Activated T-cell treated with anti-CD3 and anti-CD28 coated beads, Interleukin-2, amount 50 U/mL, for 4 hours (primary cell): ENCODE results near the gene MPV17. TPM values are rescaled to one million over a fixed set of nuclear protein-coding genes. Genes with fewer than 3 reads are reported as not detected.
"Not testable (repeated sequence)": the region's sequence is repeated elsewhere in the genome, so short reads cannot be mapped to it uniquely, and the experiment has no call there.

ENCODE experiments used
- ATAC-seq, 2 donors: fragments of 200-7000 bp; cut with Tn5 transposase; one replicate each; pipeline ENCODE4 v1.10.0; 2021
- DNase-seq: peaks from one replicate; pipeline ENCODE4 v3.0.0-alpha.2; 2020
- H3K27me3 Mint-ChIP-seq: one replicate; pipeline ENCODE4 v1.8.0; 2021; ENCODE audit warnings: low read depth, mixed read lengths
- H3K36me3 Mint-ChIP-seq: one replicate; pipeline ENCODE4 v1.8.0; 2022; ENCODE audit warnings: mixed read lengths; ENCODE audit not compliant: insufficient read depth
- H3K4me1 Mint-ChIP-seq: one replicate; pipeline ENCODE4 v1.8.0; 2021; ENCODE audit warnings: low read depth, mixed read lengths
- H3K4me3 Mint-ChIP-seq: one replicate; pipeline ENCODE4 v1.8.0; 2021; ENCODE audit warnings: mild to moderate bottlenecking, moderate library complexity, mixed read lengths
- H3K9me3 Mint-ChIP-seq: one replicate; pipeline ENCODE4 v1.8.0; 2021; ENCODE audit warnings: mixed read lengths
- total RNA-seq, 3 donors: library from RNA; stranded (reverse); gene quantifications; one replicate each; pipeline ENCODE4 v1.2.1, GENCODE V29; 2021

Gene MPV17, protein sequence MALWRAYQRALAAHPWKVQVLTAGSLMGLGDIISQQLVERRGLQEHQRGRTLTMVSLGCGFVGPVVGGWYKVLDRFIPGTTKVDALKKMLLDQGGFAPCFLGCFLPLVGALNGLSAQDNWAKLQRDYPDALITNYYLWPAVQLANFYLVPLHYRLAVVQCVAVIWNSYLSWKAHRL
- total RNA-seq: 10 to 100 TPM; 84.6 to 89.4 (median 87.5) TPM

DNA sequence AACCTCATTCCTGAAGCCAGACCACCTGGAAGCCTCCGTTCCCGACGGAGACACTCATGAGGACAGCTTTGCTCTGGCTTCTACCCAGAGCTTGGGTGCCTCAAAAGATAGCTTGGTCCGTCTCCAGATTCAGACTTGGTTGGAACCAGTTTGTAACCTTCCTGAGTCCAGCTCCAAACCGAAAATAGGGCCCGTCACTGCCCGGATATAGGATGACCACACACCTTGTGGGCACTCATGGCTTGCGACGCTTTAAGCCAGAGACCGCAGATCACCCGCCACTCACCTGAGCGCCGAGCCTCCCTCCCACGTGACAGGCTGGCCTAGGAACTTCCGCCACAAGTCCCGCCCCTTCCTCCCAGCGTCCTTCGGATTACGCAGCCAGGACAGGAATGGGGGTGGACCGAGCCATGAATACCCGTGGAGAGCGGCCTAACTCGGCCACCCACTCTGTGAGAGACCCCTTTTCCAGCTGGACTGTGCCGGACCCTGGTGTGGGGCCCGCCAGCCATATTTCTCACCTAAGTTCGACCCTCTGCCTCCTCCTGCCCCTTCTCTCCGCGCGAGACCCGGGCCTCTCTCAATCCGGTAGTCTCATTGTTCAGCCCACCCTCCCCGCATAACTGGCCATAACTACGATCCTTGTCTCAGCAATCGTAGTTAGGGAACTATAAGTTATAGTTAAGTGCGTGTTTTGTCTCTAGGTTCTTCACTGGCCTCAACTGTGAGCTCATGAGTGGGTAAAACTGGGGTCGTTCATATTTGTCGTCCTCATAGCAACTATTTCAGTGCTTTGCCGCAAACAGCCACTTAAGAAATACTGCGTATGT is at the start of gene MPV17:
TSS of gene MPV17 (minus strand) at position 332 of the 830 bp plus-strand sequence. CDS start 580 bp downstream, outside the sequence.
- peak; percentile 80 for DNase-seq
- H3K4me3 Mint-ChIP-seq: peak within 1 kb of the TSS; percentile 99
- peaks cover 20% of the 10 kb centered on the region for H3K4me1 Mint-ChIP-seq
- no peaks in the 10 kb centered on the region for H3K9me3 Mint-ChIP-seq
- no peaks in the 10 kb centered on the region for H3K27me3 Mint-ChIP-seq
- peaks cover 15% of the 10 kb centered on the region for H3K36me3 Mint-ChIP-seq
- peak; percentile 99 for ATAC-seq

DNA sequence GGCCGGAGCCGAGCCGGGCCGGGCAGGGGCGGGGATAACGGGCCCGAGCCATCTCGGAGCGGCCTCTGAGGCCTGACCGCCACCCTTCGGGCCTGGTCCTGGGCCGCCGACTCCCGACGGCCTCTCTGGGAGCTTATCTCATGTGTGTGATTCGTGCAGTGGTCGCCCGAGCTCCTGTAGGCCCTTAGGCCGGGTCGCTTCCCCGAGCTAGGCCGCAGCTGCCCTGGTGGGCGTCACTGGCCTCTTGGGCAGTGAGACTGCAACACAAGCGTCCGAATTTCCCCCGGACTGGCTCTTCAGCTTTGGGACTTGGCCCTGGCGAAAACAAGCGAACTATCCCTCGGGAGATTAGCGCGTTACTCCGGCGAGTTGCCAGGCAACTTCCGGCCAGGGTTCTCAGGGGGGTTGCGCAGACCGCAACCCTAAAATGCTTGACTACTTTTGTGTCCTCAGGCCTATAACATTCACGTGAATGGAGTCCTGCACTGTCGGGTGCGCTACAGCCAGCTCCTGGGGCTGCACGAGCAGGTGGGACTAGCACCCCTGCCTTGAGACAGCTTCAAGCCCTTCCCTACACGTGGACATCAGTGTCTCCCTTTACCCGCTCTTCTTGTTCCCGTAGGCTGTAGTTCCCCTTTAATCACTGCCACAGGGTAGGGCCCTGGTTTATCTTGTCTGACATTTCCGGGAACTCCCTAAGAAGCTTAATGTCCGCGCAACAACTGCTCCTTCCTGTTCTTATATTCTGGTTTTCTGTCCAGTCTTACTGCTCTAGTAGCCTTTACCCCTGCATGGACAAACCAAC is 48.1 kb upstream of the MPV17 start:
- H3K9me3 Mint-ChIP-seq: no peaks in the 10 kb centered on the region
- ATAC-seq (peak; percentile 16), DNase-seq (no peak)
- peak overlapping the region; percentile 82 for H3K4me3 Mint-ChIP-seq
- H3K27me3 Mint-ChIP-seq: no peaks in the 10 kb centered on the region
- peaks cover 52% of the 10 kb centered on the region for H3K36me3 Mint-ChIP-seq
- peaks cover 46% of the 10 kb centered on the region for H3K4me1 Mint-ChIP-seq

DNA sequence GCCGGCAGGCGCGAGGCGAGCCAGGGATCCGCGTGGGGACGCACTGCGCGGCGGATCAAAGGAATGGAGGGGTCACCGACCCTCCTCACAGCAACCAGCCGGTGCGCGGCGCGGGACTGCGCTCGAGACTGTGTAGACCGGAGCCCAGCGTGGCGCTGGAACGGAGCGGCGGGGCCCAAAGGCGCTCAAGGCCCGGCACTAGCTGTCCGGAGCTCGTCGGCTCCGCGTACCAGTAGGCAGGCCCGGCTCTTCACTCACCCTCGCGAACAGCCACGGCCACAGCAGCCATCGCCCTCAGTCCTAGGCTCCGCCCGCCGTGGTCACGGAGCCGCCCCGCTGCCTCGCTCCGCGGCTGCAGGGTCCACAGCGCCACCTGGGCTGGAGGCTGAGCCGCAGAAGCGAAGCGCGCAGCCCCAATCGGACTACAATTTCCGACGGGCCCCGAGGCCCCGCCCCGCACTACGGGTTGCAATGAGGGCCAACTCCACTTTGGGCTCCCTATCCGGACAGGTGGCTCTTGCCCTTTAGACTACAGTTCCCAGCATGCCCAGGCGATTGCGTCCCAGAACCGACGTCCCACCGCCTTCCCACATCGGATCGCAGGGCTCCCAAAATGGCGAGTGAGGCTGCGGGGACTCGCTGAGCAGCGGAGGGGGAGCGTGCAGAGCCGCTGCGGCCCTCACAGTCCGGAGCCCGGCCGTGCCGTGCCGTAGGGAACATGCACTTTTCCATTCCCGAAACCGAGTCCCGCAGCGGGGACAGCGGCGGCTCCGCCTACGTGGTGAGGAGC is 47.3 kb upstream of the MPV17 start, which contains the start of the genes EIF2B4 and SNX17:
TSS of gene EIF2B4 (minus strand) at position 313 of the 790 bp plus-strand sequence. CDS start at position 289, 24 bp downstream.
TSS of gene SNX17 (plus strand) at position 591 of the 790 bp plus-strand sequence. CDS start at position 719, 128 bp downstream.
- Mint-ChIP-seq H3K4me1 (peaks cover 46% of the 10 kb centered on the region), H3K27me3 (no peaks in the 10 kb centered on the region), H3K4me3 (peak within 1 kb of the TSS; percentile 82), H3K36me3 (peaks cover 47% of the 10 kb centered on the region), H3K9me3 (no peaks in the 10 kb centered on the region)
- ATAC-seq: peak; percentile 94 to 96
- DNase-seq: peak; percentile 99

DNA sequence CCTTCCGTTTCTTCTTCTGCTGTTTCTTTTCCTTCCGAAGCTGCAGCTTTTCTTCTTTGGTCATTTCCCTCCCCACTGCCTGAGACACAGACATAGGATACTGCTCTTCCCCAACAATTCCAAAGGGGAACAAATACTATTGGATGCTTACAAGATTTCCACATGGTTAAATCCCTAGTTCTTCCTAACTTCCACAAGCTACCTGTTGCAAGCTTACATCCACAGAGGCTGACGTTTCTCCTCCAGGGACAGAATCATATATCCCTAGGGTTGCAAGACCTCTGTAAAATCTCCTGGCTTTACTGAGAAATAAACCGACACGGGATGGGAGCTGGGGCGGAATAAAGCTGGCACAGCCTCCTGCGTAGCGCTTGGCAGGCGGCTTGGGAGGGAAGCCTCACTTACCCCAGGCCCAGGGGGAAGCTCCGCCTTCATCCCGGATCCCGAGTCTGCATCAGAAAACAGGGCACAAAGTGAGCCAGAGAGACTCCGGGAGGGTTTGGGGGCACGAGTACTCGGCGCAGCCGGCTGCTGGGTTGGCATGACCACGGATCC is 46.7 kb upstream of the MPV17 start:
- no peaks in the 10 kb centered on the region for H3K27me3 Mint-ChIP-seq
- DNase-seq (no peak), ATAC-seq (peak in 1 of 2 donors; percentile 13)
- H3K9me3 Mint-ChIP-seq: no peaks in the 10 kb centered on the region
- peak overlapping the region; percentile 82 for H3K4me3 Mint-ChIP-seq
- H3K4me1 Mint-ChIP-seq: peaks cover 45% of the 10 kb centered on the region
- peaks cover 44% of the 10 kb centered on the region for H3K36me3 Mint-ChIP-seq

DNA sequence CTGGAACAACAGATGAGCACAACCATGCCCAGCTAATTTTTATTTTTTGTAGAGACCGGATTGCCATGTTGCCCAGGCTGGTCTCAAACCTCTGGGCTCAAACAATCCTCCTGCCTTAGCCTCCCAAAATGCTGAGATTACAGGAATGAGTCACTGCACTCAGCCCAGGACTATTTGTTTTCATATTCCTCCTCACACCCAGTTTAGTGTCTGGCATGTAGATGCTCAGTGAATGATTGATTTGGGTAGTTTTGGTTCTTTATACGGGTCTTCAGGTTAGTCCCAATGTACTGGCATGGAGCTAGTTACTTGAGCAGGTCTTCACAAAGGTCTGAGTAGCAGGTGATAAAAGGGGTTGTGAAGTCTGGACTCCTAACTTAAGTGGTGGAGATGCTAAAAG is 41.0 kb upstream of the MPV17 start:
- H3K4me3 Mint-ChIP-seq: no peak overlapping the region
- no peak for DNase-seq
- no peaks in the 10 kb centered on the region for H3K9me3 Mint-ChIP-seq
- H3K27me3 Mint-ChIP-seq: no peaks in the 10 kb centered on the region
- peaks cover 16% of the 10 kb centered on the region for H3K4me1 Mint-ChIP-seq
- H3K36me3 Mint-ChIP-seq: peaks cover 32% of the 10 kb centered on the region
- ATAC-seq: no peak

DNA sequence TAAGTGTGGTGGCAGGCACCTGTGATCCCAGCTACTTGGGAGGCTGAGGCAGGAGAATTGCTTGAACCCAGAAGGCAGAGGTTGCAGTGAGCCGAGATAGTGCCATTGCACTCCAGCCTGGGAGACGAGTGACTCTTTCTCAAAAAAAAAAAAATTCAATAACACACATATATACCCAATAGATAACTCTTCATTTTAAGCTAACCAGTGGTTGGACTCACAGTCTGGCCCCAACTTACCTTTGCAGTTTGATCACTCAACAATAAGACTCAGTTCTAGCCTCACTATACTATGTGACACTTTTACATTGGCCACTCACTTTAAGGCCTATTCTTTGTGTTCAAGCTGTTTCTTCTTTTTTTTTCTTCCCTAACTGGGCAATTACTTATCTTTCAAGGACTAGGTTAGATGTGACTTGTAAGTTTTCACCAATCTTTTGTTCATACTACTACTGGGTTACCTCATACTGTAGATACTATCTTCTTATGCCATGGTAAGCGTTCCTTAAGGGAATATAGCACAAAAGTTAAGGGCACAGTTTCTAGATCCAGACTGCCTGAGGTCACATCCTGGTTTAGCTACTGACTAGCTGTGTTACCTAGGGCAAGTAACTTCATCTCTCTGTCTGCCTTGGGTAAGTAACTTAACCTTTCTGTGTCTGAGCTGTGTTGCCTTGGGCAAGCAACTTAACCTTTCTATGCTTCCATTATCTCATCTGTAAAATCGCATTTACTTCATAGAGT is 40.0 kb upstream of the MPV17 start:
- no peaks in the 10 kb centered on the region for H3K9me3 Mint-ChIP-seq
- H3K36me3 Mint-ChIP-seq: peaks cover 26% of the 10 kb centered on the region
- no peak for ATAC-seq

DNA sequence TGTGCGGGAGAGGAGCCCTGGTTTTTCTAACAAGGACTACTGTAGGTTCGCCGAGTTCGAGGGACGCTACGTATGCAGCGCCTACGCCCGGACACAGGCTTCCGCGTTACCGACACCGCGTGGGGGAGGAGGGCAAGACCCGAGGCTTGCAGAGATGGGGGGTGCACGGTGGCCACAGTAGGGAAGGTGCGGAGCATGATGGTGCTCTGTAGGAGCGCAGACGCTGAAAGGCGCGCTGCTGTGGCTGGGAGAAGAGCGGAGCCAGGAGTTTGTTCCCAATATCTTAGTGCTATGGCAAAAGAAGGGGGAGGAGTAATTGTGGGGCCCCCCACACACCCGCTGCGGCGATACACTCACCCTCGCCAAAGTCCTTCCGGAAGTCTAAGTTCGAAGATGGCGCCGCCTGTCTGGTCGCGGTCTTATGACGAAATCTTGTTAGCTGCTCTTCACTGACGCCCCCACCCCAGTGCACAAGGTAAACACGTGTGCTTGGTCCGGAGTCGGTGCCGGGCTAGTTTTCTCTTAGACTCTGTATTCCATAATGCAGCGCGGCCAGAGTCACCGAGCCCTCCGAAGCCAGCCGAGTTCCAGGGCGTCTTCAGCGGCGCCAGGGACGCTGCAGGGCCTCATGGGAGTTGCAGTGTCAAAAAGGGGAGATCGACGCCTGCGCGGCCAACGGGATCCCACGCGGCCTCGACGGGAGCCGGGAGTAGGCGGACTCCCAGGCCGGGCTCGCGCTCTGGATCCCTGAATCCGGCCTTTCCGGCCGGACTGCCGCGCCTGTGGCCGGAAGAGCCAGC is 33.7 kb upstream of the MPV17 start, which contains the start of gene GTF3C2:
TSS of gene GTF3C2 (minus strand) at position 383 of the 800 bp plus-strand sequence. CDS start 13,210 bp downstream, outside the sequence.
- Mint-ChIP-seq H3K4me1 (peaks cover 42% of the 10 kb centered on the region), H3K9me3 (no peaks in the 10 kb centered on the region), H3K36me3 (peaks cover 9% of the 10 kb centered on the region), H3K27me3 (no peaks in the 10 kb centered on the region), H3K4me3 (peak within 1 kb of the TSS; percentile 99)
- DNase-seq: peak; percentile 91
- ATAC-seq: peak; percentile 83 to 84

More for the DNA sequence above, 40.0 kb upstream of the MPV17 start:
- H3K4me3 Mint-ChIP-seq: no peak overlapping the region
- no peak for DNase-seq
- peaks cover 14% of the 10 kb centered on the region for H3K4me1 Mint-ChIP-seq
- H3K27me3 Mint-ChIP-seq: no peaks in the 10 kb centered on the region

DNA sequence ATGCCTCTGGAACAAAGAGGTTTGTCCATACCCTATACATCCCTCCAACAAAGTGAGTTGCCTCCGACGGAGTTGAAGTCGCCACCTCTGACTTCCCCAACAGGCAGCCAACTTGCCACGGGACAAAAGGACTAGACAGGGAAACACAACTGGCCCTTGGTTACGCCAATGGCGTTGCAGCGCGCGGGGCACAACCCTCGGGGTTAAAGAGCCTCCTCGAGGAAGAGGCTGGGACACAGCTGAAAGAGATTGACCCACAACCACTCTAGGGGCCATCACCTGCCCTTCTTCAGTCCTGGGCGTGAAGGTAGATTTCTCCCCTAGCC is 33.1 kb upstream of the MPV17 start:
- H3K36me3 Mint-ChIP-seq: peaks cover 9% of the 10 kb centered on the region
- H3K4me3 Mint-ChIP-seq: peak overlapping the region; percentile 99
- no peaks in the 10 kb centered on the region for H3K27me3 Mint-ChIP-seq
- DNase-seq (no peak), ATAC-seq (peak; percentile 28 to 29)
- H3K9me3 Mint-ChIP-seq: no peaks in the 10 kb centered on the region
- peaks cover 45% of the 10 kb centered on the region for H3K4me1 Mint-ChIP-seq

DNA sequence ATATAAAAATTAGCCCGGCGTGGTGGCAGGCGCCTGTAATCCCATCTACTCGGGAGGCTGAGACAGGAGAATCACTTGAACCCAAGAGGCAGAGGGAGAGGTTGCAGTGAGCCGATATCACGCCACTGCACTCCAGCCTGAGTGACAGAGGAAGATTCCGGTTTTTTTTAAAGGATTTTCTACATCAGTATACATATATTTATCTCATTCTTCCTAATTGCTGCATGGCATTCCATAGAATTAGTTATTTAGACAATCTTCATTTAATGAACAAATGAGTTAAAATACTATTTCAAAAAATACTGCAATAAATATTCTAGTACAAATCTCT is 31.7 kb upstream of the MPV17 start:
- peak overlapping the region; percentile 99 for H3K4me3 Mint-ChIP-seq
- peaks cover 13% of the 10 kb centered on the region for H3K36me3 Mint-ChIP-seq
- no peaks in the 10 kb centered on the region for H3K27me3 Mint-ChIP-seq
- no peaks in the 10 kb centered on the region for H3K9me3 Mint-ChIP-seq
- DNase-seq (no peak), ATAC-seq (no peak)
- peaks cover 50% of the 10 kb centered on the region for H3K4me1 Mint-ChIP-seq

DNA sequence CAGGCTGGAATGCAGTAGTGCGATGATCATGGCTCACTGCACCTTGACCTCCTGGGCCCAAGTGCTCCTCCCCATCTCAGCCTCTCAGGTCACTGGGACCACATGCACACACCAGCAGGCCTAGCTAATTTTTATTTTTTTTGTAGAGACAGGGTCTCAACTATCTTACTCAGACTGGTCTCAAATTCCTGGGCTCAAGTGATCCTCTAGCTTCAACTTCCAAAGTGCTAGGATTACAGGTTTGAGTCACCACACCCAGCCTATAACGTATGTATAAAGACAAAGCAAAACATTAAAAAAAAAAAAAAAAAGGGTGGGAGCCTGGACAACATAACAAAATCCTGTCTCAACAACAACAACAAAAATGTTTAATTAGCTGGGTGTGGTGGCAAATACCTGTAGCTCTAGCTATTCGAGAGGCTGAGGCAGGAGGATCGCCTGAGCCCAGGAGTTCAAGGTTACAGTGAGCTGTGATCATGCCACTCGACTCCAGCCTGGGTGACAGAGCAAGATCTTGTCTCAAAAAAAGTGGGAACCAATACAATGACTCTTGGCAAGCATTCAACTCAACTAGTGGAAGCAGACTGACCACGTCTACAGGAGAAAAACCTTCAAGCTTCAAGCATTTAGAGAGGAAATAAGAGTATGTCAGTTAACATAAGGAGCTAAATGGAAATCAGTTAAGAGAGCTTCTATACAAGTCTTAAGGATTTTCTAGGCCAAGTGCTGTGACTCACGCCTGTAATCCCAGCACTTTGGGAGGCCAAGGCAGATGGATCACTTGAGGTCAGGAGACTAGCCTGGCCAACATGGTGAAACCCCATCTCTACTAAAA is 31.1 kb upstream of the MPV17 start:
- peaks cover 52% of the 10 kb centered on the region for H3K4me1 Mint-ChIP-seq
- DNase-seq: no peak
- H3K9me3 Mint-ChIP-seq: no peaks in the 10 kb centered on the region
- peak overlapping the region; percentile 51 for H3K4me3 Mint-ChIP-seq
- no peak for ATAC-seq
- no peaks in the 10 kb centered on the region for H3K27me3 Mint-ChIP-seq
- peaks cover 14% of the 10 kb centered on the region for H3K36me3 Mint-ChIP-seq

DNA sequence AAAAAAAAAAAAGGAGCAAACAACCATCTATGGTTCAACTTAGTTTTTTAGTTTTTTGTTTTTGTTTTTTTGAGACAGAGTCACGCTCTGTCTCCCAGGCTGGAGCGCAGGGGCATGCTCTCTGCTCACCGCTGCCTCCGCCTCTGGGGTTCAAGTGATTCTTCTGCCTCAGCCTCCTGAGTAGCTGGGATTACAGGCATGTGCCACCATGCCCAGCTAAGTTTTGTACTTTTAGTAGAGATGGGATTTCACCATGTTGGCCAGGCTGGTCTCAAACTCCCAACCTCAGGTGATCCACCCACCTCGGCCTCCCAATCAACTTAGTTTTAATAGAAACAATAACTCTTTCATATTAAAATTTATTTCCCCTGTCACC is 30.5 kb upstream of the MPV17 start:
- H3K36me3 Mint-ChIP-seq: peaks cover 14% of the 10 kb centered on the region
- H3K9me3 Mint-ChIP-seq, ATAC-seq, H3K4me3 Mint-ChIP-seq, DNase-seq, H3K27me3 Mint-ChIP-seq: not testable (repeated sequence)
- peaks cover 49% of the 10 kb centered on the region for H3K4me1 Mint-ChIP-seq
